WERI-Rb-1 (cell line): ENCODE results near the gene MAP4K4.

Source experiments
- DNase-seq: peaks from one replicate; pipeline ENCODE4 v3.0.0-alpha.2; 2020
- H3K27ac ChIP-seq: fragments of 250-450 bp; sonication (Bioruptor Pico); 2 replicates; pipeline ENCODE4 v1.5.1; 2020; ENCODE audit warnings: mild to moderate bottlenecking, moderate library complexity
- H3K27me3 ChIP-seq: fragments of 250-450 bp; sonication (Bioruptor Pico); 2 replicates; pipeline ENCODE4 v1.5.1; 2021; ENCODE audit warnings: mild to moderate bottlenecking, low read depth, moderate library complexity; ENCODE audit not compliant: insufficient read depth, severe bottlenecking
- H3K36me3 ChIP-seq: fragments of 250-450 bp; sonication (Bioruptor Pico); 2 replicates; pipeline ENCODE4 v1.5.1; 2020; ENCODE audit warnings: mild to moderate bottlenecking, moderate library complexity
- H3K4me3 ChIP-seq: 2 replicates; pipeline ENCODE4 v1.5.1; 2011; ENCODE audit warnings: low read depth, mild to moderate bottlenecking, control low read depth, low read length
- H3K9me3 ChIP-seq: fragments of 250-450 bp; sonication (Bioruptor Pico); 2 replicates; pipeline ENCODE4 v1.5.1; 2021; ENCODE audit warnings: mild to moderate bottlenecking, moderate library complexity; ENCODE audit not compliant: severe bottlenecking
- CTCF ChIP-seq: IDR thresholded peaks from 2 replicates; pipeline ENCODE4 v1.5.1; 2011; ENCODE audit warnings: low read depth, mild to moderate bottlenecking, control low read depth, inconsistent platforms, low read length

MAP4K4 gene

GRCh38 chr2:101872480-101872879 is 175.0 kb downstream of the MAP4K4 start:
- Histone ChIP-seq H3K27me3 (no peaks in the 10 kb centered on the region), H3K9me3 (no peaks in the 10 kb centered on the region), H3K36me3 (peaks cover 93% of the 10 kb centered on the region), H3K27ac (no peak overlapping the region), H3K4me3 (no peak overlapping the region)
- no peak for TF ChIP-seq CTCF
- no peak for DNase-seq

- Histone ChIP-seq H3K27me3 (no peaks in the 10 kb centered on the region), H3K4me3 (no peak overlapping the region), H3K9me3 (no peaks in the 10 kb centered on the region), H3K27ac (no peak overlapping the region), H3K36me3 (peaks cover 93% of the 10 kb centered on the region)
- TF ChIP-seq CTCF, result 0 out of 2 replicates have a peak, but pooled peaks have one; percentile 16
- no peak for DNase-seq
Observed at GRCh38 chr2:101873543-101873942, 176.0 kb downstream of the MAP4K4 start.

GRCh38 chr2:101874069-101874468 is 176.6 kb downstream of the MAP4K4 start:
- DNase-seq, result no peak
- Histone ChIP-seq H3K9me3 (no peaks in the 10 kb centered on the region), H3K27me3 (no peaks in the 10 kb centered on the region), H3K4me3 (no peak overlapping the region), H3K27ac (no peak overlapping the region), H3K36me3 (peaks cover 93% of the 10 kb centered on the region)
- no peak for TF ChIP-seq CTCF

- no peak for DNase-seq
- Histone ChIP-seq H3K27ac (no peak overlapping the region), H3K27me3 (no peaks in the 10 kb centered on the region), H3K9me3 (no peaks in the 10 kb centered on the region), H3K36me3 (peaks cover 76% of the 10 kb centered on the region), H3K4me3 (no peak overlapping the region)
- no peak for TF ChIP-seq CTCF
Observed at GRCh38 chr2:101879466-101879865, 182.0 kb downstream of the MAP4K4 start.

- Histone ChIP-seq H3K9me3 (no peaks in the 10 kb centered on the region), H3K36me3 (peaks cover 72% of the 10 kb centered on the region), H3K4me3 (no peak overlapping the region), H3K27me3 (no peaks in the 10 kb centered on the region), H3K27ac (no peak overlapping the region)
- TF ChIP-seq CTCF, result no peak
- DNase-seq, result no peak
Observed at GRCh38 chr2:101881131-101881530, 183.6 kb downstream of the MAP4K4 start.

GRCh38 chr2:101882769-101883307 is 185.3 kb downstream of the MAP4K4 start:
- Histone ChIP-seq H3K36me3 (peaks cover 71% of the 10 kb centered on the region), H3K9me3 (no peaks in the 10 kb centered on the region), H3K27ac (no peak overlapping the region), H3K27me3 (no peaks in the 10 kb centered on the region), H3K4me3 (no peak overlapping the region)
- DNase-seq, result no peak
- TF ChIP-seq CTCF, result no peak
